ENCODE measurements around the gene HSPD1. TPM values are rescaled to one million over a fixed set of nuclear protein-coding genes. Genes with fewer than 3 reads are reported as not detected.

The HSPD1 gene
- total RNA-seq, 1 experiment from 2014 or later = 532 TPM

GRCh38 chr2:197450465-197450864, 49.2 kb downstream of the HSPD1 start:
- peak in 1 of 2 experiments; percentile 48 for DNase-seq
- peaks cover 13% of the 10 kb centered on the region for H3F3A ChIP-seq (ENCODE audit: insufficient read depth, low read depth)
- TF ChIP-seq EZH2 (IDR thresholded peaks at IDR 0.05; ENCODE audit: low read depth) = no peak
- TF ChIP-seq, protein P1, sequence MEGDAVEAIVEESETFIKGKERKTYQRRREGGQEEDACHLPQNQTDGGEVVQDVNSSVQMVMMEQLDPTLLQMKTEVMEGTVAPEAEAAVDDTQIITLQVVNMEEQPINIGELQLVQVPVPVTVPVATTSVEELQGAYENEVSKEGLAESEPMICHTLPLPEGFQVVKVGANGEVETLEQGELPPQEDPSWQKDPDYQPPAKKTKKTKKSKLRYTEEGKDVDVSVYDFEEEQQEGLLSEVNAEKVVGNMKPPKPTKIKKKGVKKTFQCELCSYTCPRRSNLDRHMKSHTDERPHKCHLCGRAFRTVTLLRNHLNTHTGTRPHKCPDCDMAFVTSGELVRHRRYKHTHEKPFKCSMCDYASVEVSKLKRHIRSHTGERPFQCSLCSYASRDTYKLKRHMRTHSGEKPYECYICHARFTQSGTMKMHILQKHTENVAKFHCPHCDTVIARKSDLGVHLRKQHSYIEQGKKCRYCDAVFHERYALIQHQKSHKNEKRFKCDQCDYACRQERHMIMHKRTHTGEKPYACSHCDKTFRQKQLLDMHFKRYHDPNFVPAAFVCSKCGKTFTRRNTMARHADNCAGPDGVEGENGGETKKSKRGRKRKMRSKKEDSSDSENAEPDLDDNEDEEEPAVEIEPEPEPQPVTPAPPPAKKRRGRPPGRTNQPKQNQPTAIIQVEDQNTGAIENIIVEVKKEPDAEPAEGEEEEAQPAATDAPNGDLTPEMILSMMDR (conservative IDR thresholded peaks at IDR 0.05) = no peak
- H2AFZ ChIP-seq = no peak overlapping the region
- no TSS peak for BruUV-seq (replicated peaks)
- no peaks in the 10 kb centered on the region for H3K9me3 ChIP-seq (ENCODE audit: insufficient read depth, low read depth)
- intact Hi-C loops (cut with micrococcal nuclease; ENCODE audit: unreplicated experiment) = loop anchor here (5.0 kb wide), 1 partner anchor 67 kb away; the partner anchor contains the start of gene MOB4
- H3K4me2 ChIP-seq = no peak overlapping the region
- H3K79me2 ChIP-seq (ENCODE audit: low read depth) = peaks cover 21% of the 10 kb centered on the region
- H3K36me3 ChIP-seq (ENCODE audit: low read depth) = no peaks in the 10 kb centered on the region
- H3K9me2 ChIP-seq (ENCODE audit: insufficient read depth) = no peaks in the 10 kb centered on the region
- CTCF ChIA-PET = interaction anchor here (1.0 kb wide), 1 partner anchor 13 kb away, joined by 3 read pairs; no protein-coding TSS in a partner anchor
- POLR2A ChIA-PET (ENCODE audit: unreplicated experiment) = no interaction called here
- H3K27me3 ChIP-seq (ENCODE audit: insufficient read depth, low read depth) = no peaks in the 10 kb centered on the region
- peaks cover 17% of the 10 kb centered on the region for H4K20me1 ChIP-seq (ENCODE audit: insufficient read depth)
- H3K4me1 ChIP-seq (replicated peaks; ENCODE audit: insufficient read depth) = peaks cover 8% of the 10 kb centered on the region
- no peak overlapping the region for H3K4me3 ChIP-seq
- H3K27ac ChIP-seq = no peak overlapping the region

GRCh38 chr2:197446844-197447243, 52.8 kb downstream of the HSPD1 start:
- POLR2A ChIA-PET (ENCODE audit: unreplicated experiment) = no interaction called here
- no peaks in the 10 kb centered on the region for H3K27me3 ChIP-seq (ENCODE audit: insufficient read depth, low read depth)
- H3K9me2 ChIP-seq (ENCODE audit: insufficient read depth) = no peaks in the 10 kb centered on the region
- H3F3A ChIP-seq (ENCODE audit: insufficient read depth, low read depth) = no peaks in the 10 kb centered on the region
- BruUV-seq (replicated peaks) = no TSS peak
- DNase-seq = no peak
- H3K27ac ChIP-seq = no peak overlapping the region
- intact Hi-C loops (cut with micrococcal nuclease; ENCODE audit: unreplicated experiment) = no loop called here
- no peak overlapping the region for H3K4me2 ChIP-seq
- H3K9me3 ChIP-seq (ENCODE audit: insufficient read depth, low read depth) = no peaks in the 10 kb centered on the region
- CTCF ChIA-PET = no interaction called here
- no peaks in the 10 kb centered on the region for H4K20me1 ChIP-seq (ENCODE audit: insufficient read depth)
- no peak overlapping the region for H3K4me3 ChIP-seq
- no peaks in the 10 kb centered on the region for H3K79me2 ChIP-seq (ENCODE audit: low read depth)
- TF ChIP-seq, protein P1 (conservative IDR thresholded peaks at IDR 0.05) = no peak
- TF ChIP-seq EZH2 (IDR thresholded peaks at IDR 0.05; ENCODE audit: low read depth) = no peak
- H3K36me3 ChIP-seq (ENCODE audit: low read depth) = no peaks in the 10 kb centered on the region
- no peaks in the 10 kb centered on the region for H3K4me1 ChIP-seq (replicated peaks; ENCODE audit: insufficient read depth)
- no peak overlapping the region for H2AFZ ChIP-seq

DNA sequence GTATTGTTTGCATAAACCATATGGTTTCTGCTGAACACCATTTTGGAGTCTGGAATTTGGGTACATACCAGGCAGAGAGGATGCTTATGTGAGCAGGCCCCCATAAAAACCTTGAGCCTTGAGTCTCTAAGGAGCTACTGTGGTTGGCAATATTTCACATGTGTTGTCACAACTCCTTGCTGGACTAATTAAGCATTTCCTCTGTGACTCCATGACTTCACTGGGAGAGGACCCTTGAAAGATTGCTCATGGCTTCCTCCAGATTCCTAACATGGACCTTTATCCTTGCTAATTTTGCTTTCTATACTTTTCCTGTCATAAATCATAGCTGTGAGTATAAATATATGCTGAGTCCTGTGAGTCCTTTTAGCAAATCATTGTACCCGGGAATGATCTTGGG, 53.9 kb downstream of the HSPD1 start:
- no peaks in the 10 kb centered on the region for H3K4me1 ChIP-seq (replicated peaks; ENCODE audit: insufficient read depth)

More for the DNA sequence above, 53.9 kb downstream of the HSPD1 start:
- no peak overlapping the region for H2AFZ ChIP-seq
- H3K27ac ChIP-seq = no peak overlapping the region
- intact Hi-C loops (cut with micrococcal nuclease; ENCODE audit: unreplicated experiment) = no loop called here
- no peak for DNase-seq
- no peak overlapping the region for H3K4me3 ChIP-seq
- POLR2A ChIA-PET (ENCODE audit: unreplicated experiment) = no interaction called here
- no peak overlapping the region for H3K4me2 ChIP-seq
- CTCF ChIA-PET = interaction anchor here (0.6 kb wide), 1 partner anchor 281 kb away, joined by 15 read pairs; no protein-coding TSS in a partner anchor
- H3K9me3 ChIP-seq (ENCODE audit: insufficient read depth, low read depth) = no peaks in the 10 kb centered on the region
- H3K79me2 ChIP-seq (ENCODE audit: low read depth) = no peaks in the 10 kb centered on the region
- no peaks in the 10 kb centered on the region for H3K9me2 ChIP-seq (ENCODE audit: insufficient read depth)
- H3F3A ChIP-seq (ENCODE audit: insufficient read depth, low read depth) = no peaks in the 10 kb centered on the region
- H4K20me1 ChIP-seq (ENCODE audit: insufficient read depth) = no peaks in the 10 kb centered on the region
- no TSS peak for BruUV-seq (replicated peaks)
- H3K27me3 ChIP-seq (ENCODE audit: insufficient read depth, low read depth) = no peaks in the 10 kb centered on the region
- TF ChIP-seq, protein P1 (conservative IDR thresholded peaks at IDR 0.05) = no peak
- TF ChIP-seq EZH2 (IDR thresholded peaks at IDR 0.05; ENCODE audit: low read depth) = no peak
- no peaks in the 10 kb centered on the region for H3K36me3 ChIP-seq (ENCODE audit: low read depth)
